DOHH2 (cell line): ENCODE results near the gene PIP5K1C.

Source experiments
- CTCF ChIP-seq: fragments of 200-600 bp; sonication (generic); IDR thresholded peaks from one replicate; pipeline ENCODE4 v1.5.1; 2014; ENCODE audit warnings: antibody characterized with exemption, mild to moderate bottlenecking, low read depth, low read length; ENCODE audit not compliant: poor library complexity, severe bottlenecking
- EZH2phosphoT487 ChIP-seq: fragments of 200-600 bp; sonication (generic); IDR thresholded peaks from 2 replicates; pipeline ENCODE4 v1.6.1; 2017; ENCODE audit warnings: borderline replicate concordance, mild to moderate bottlenecking, antibody characterized with exemption, low read length, moderate library complexity, mixed read lengths

GRCh38 chr19:3612330-3612729 lies 87.9 kb downstream of the PIP5K1C start:
- no peak for TF ChIP-seq CTCF
- no peak for TF ChIP-seq EZH2phosphoT487
